Right cardiac atrium (tissue), 5 donors: Measurements from ENCODE around the gene FZD4. TPM values are rescaled to one million over a fixed set of nuclear protein-coding genes. Genes with fewer than 3 reads are reported as not detected.
"Not testable (repeated sequence)": the region's sequence is repeated elsewhere in the genome, so short reads cannot be mapped to it uniquely, and the experiment has no call there.

ENCODE experiments used
- ATAC-seq, 2 donors: fragments of 200-7000 bp; cut with Tn5 transposase; one replicate each; pipeline versions ENCODE4 v1.8.0 to v1.9.1; 2020; ENCODE audit warnings: moderate library complexity in 2 of 2, mild to moderate bottlenecking in 1 of 2
- DNase-seq, 3 donors: peaks; one replicate each; pipeline ENCODE4 v3.0.0-alpha.2; 2020
- H3K27ac ChIP-seq: one replicate; pipeline ENCODE4 v1.5.1; 2013; ENCODE audit warnings: mild to moderate bottlenecking, low read length, control low read depth, moderate library complexity
- H3K27me3 ChIP-seq: one replicate; pipeline ENCODE4 v1.6.1; 2013; ENCODE audit not compliant: control insufficient read depth, insufficient read depth
- H3K4me1 ChIP-seq: one replicate; pipeline ENCODE4 v1.6.1; 2013; ENCODE audit warnings: low read length; ENCODE audit not compliant: control insufficient read depth, insufficient read depth
- H3K4me3 ChIP-seq: one replicate; pipeline ENCODE4 v1.5.1; 2013; ENCODE audit warnings: low read length, control low read depth
- H3K9me3 ChIP-seq: one replicate; pipeline ENCODE4 v1.6.1; 2013; ENCODE audit warnings: low read length; ENCODE audit not compliant: control insufficient read depth
- WGBS: extraction: QIAGEN DNeasy Blood & Tissue Kit; methylation state at CpG from one replicate; pipeline ENCODE4 v1.1.7; 2013; 5-methylcytosine and 5-hydroxymethylcytosine counted together
- intact Hi-C, 4 donors: fragments of 100-400 bp; cut with DNase I; formaldehyde crosslinking; loops; one replicate each; pipeline versions ENCODE4 v1.11.0 to v1.14.0; 2022 to 2023
- polyA plus RNA-seq: library from polyadenylated mRNA; stranded (reverse); fragments of 200-250 nt; gene quantifications from one replicate; pipeline ENCODE4 v1.2.3, GENCODE V29; 2013
- total RNA-seq, 4 donors: library from RNA; stranded (reverse); fragmentation: NEBNext Ultra II Directional; extraction: Animal tissue kit (Norgen Biotek cat#: 25700); gene quantifications; one replicate each; pipeline ENCODE4 v1.2.1, GENCODE V29; 2021
- donor health status: healthy with polysubstance abuse.
- donor health status: DM: no; HTN: yes; CAD: no.
- donor health status: DM: no; HTN: no; CAD: no.
- donor health status: DM: no; HTN: yes; CAD: no; lungs with severe emphysema.
- donor health status: DM: yes; HTN: yes; CAD: no.

The FZD4 gene
- total and polyA plus RNA-seq, 5 donors: 13.9 to 28.3 (median 24.2) TPM

GRCh38 chr11:86972734-86973133 lies 17.5 kb upstream of the FZD4 start:
- Histone ChIP-seq H3K27me3 (no peaks in the 10 kb centered on the region), H3K9me3 (no peaks in the 10 kb centered on the region), H3K4me1 (peaks cover under 1% of the 10 kb centered on the region), H3K4me3 (no peak overlapping the region), H3K27ac (no peak overlapping the region)
- 87% methylated on average over 1 of the region's 1 CpG for WGBS
- intact Hi-C loops: no loop called here
- ATAC-seq (no peak), DNase-seq (no peak)

GRCh38 chr11:86969258-86969657 lies 14.1 kb upstream of the FZD4 start:
- DNase-seq (no peak), ATAC-seq (peak in 1 of 2 donors; percentile 66)
- intact Hi-C loops: no loop called here
- Histone ChIP-seq H3K27me3 (no peaks in the 10 kb centered on the region), H3K4me3 (no peak overlapping the region), H3K9me3 (no peaks in the 10 kb centered on the region), H3K27ac (no peak overlapping the region), H3K4me1 (no peaks in the 10 kb centered on the region)
- WGBS: 88% methylated on average over 1 of the region's 1 CpG

GRCh38 chr11:86967601-86968000 lies 12.4 kb upstream of the FZD4 start:
- intact Hi-C loops, H3K4me3 ChIP-seq, H3K9me3 ChIP-seq, ATAC-seq, DNase-seq, H3K27ac ChIP-seq, H3K4me1 ChIP-seq, H3K27me3 ChIP-seq: not testable (repeated sequence)
- WGBS: 93% methylated on average over 7 of the region's 7 CpGs

GRCh38 chr11:86957976-86958646 lies 2.9 kb upstream of the FZD4 start:
- intact Hi-C loops: loop anchor here in 1 of 4 donors (5.0 kb wide), 1 partner anchor 79 kb away; the partner anchor contains the start of gene TMEM135
- Histone ChIP-seq H3K27me3 (no peaks in the 10 kb centered on the region), H3K4me3 (no peak overlapping the region), H3K4me1 (peaks cover 5% of the 10 kb centered on the region), H3K9me3 (no peaks in the 10 kb centered on the region), H3K27ac (peak overlapping the region; percentile 25)
- 55% methylated on average over 4 of the region's 4 CpGs for WGBS
- ATAC-seq: no peak
- no peak for DNase-seq

- intact Hi-C loops: loop anchor here in 1 of 4 donors (5.0 kb wide), 1 partner anchor 80 kb away; the partner anchor contains the start of gene TMEM135
- H3K9me3 ChIP-seq: no peaks in the 10 kb centered on the region
- ATAC-seq: no peak
- peaks cover 5% of the 10 kb centered on the region for H3K4me1 ChIP-seq
- 16% methylated on average over 2 of the region's 2 CpGs for WGBS
- DNase-seq: no peak
- H3K27ac ChIP-seq: peak overlapping the region; percentile 97
- H3K27me3 ChIP-seq: no peaks in the 10 kb centered on the region
- no peak overlapping the region for H3K4me3 ChIP-seq
Observed at GRCh38 chr11:86956905-86957195, 1.7 kb upstream of the FZD4 start.

- Histone ChIP-seq H3K27ac (peak overlapping the region; percentile 52), H3K4me3 (peak overlapping the region; percentile 87), H3K27me3 (no peaks in the 10 kb centered on the region), H3K9me3 (no peaks in the 10 kb centered on the region), H3K4me1 (peaks cover 8% of the 10 kb centered on the region)
- intact Hi-C loops: loop anchor here in 1 of 4 donors (5.0 kb wide), 1 partner anchor 82 kb away; the partner anchor contains the start of gene TMEM135
- WGBS: under 1% methylated on average over 32 of the region's 32 CpGs
- no peak for DNase-seq
- ATAC-seq: no peak
Observed at GRCh38 chr11:86955111-86955360, 159 bp downstream of the FZD4 start.

GRCh38 chr11:86954269-86955110 lies 705 bp downstream of the FZD4 start:
- Histone ChIP-seq H3K9me3 (no peaks in the 10 kb centered on the region), H3K4me1 (peaks cover 8% of the 10 kb centered on the region), H3K4me3 (peak overlapping the region; percentile 87), H3K27ac (peak overlapping the region; percentile 52), H3K27me3 (no peaks in the 10 kb centered on the region)
- peak; percentile 25 to 41 for ATAC-seq
- intact Hi-C loops: loop anchor here in 3 of 4 donors (5.0 kb wide), 2 partner anchors 48 to 83 kb away; partner anchors contain the start of gene TMEM135 (in 2 of the 3)
- DNase-seq: peak; percentile 61 to 80 (median 79)
- WGBS: 2% methylated on average over 43 of the region's 43 CpGs

GRCh38 chr11:86952221-86952875 lies 2.8 kb downstream of the FZD4 start:
- ATAC-seq: no peak
- peak in 2 of 3 donors; percentile 57 to 62 for DNase-seq
- 38% methylated on average over 8 of the region's 8 CpGs for WGBS
- H3K27ac ChIP-seq: peak overlapping the region; percentile 65
- intact Hi-C loops: loop anchor here in 2 of 4 donors (5.0 kb wide), 2 partner anchors 50 to 85 kb away; partner anchors contain the start of gene TMEM135 (in 1 of the 2)
- H3K4me3 ChIP-seq: peak overlapping the region; percentile 58
- H3K9me3 ChIP-seq: no peaks in the 10 kb centered on the region
- H3K4me1 ChIP-seq: peaks cover 11% of the 10 kb centered on the region
- H3K27me3 ChIP-seq: no peaks in the 10 kb centered on the region

DNA sequence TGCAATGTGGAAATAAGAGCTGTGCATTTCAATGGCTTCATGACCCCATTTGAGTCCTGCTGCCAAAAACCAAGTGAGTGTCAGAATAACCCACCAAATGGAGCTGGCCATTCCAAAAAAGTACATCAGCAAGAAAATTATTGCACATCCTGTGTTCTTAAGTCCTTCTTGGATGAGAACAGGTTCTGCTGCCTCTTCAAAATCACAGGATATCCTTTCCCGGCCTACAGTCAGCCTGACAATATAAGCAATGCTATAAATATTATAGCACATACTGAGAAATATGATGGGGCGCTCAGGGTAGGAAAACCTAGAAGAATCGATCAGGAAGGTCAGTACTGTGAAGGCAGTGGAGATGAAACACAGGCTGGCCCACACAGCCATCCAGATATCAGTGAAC lies 3.5 kb downstream of the FZD4 start:
- Histone ChIP-seq H3K4me1 (peaks cover 14% of the 10 kb centered on the region), H3K9me3 (no peaks in the 10 kb centered on the region), H3K27me3 (no peaks in the 10 kb centered on the region), H3K27ac (peak overlapping the region; percentile 65), H3K4me3 (peak overlapping the region; percentile 58)
- intact Hi-C loops: loop anchor here in 2 of 4 donors (5.0 kb wide), 2 partner anchors 51 to 86 kb away; partner anchors contain the start of gene TMEM135 (in 1 of the 2)
- WGBS: 62% methylated on average over 3 of the region's 3 CpGs
- ATAC-seq (no peak), DNase-seq (no peak)

DNA sequence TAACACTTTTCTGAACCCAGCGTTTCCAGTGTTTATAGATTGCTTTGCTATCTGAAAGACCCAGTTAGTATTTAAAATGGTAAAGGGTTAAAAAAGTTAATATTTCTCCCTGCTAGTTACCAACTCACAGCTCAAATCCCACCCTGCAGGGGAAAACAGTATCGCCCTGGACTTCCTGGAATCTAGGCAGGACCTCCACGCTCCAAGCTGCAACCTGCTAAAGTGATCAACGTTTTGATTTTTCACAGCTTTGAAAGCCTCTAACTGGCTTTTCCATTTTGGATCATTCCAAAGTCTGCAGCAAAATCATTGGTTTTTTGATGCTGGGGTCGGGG lies 4.6 kb downstream of the FZD4 start:
- DNase-seq (no peak), ATAC-seq (no peak)
- Histone ChIP-seq H3K4me3 (peak overlapping the region; percentile 58), H3K9me3 (no peaks in the 10 kb centered on the region), H3K4me1 (peaks cover 19% of the 10 kb centered on the region), H3K27ac (no peak overlapping the region), H3K27me3 (no peaks in the 10 kb centered on the region)
- WGBS: 33% methylated on average over 5 of the region's 5 CpGs
- intact Hi-C loops: loop anchor here in 2 of 4 donors (5.0 kb wide), 2 partner anchors 52 to 87 kb away; partner anchors contain the start of gene TMEM135 (in 1 of the 2)
